Thymus (tissue), 11 donors: Measurements from ENCODE around the gene GMNN. TPM values are rescaled to one million over a fixed set of nuclear protein-coding genes. Genes with fewer than 3 reads are reported as not detected.
"Not testable (repeated sequence)": the region's sequence is repeated elsewhere in the genome, so short reads cannot be mapped to it uniquely, and the experiment has no call there.

ENCODE experiments used
- DNase-seq, 9 donors: peaks; one replicate each; pipeline ENCODE4 v3.0.0-alpha.2; 2013; ENCODE audit warnings: low spot score in 9 of 9, low read depth in 6 of 9, missing footprints in 1 of 9
- H3K27ac ChIP-seq, 2 donors: one replicate each; pipeline ENCODE4 v1.5.1; 2013; ENCODE audit warnings: control low read depth in 1 of 2, low read depth in 1 of 2, low read length in 1 of 2, mild to moderate bottlenecking in 1 of 2, moderate library complexity in 1 of 2
- H3K27me3 ChIP-seq, 2 donors: one replicate each; pipeline ENCODE4 v1.5.1; 2013; ENCODE audit warnings: low read length in 1 of 2; ENCODE audit not compliant: control insufficient read depth in 2 of 2, insufficient read depth in 1 of 2
- H3K36me3 ChIP-seq, 2 donors: one replicate each; pipeline ENCODE4 v1.5.1; 2013; ENCODE audit warnings: low read length in 1 of 2, mild to moderate bottlenecking in 1 of 2, moderate library complexity in 1 of 2; ENCODE audit not compliant: control insufficient read depth in 2 of 2, insufficient read depth in 2 of 2
- H3K4me1 ChIP-seq, 2 donors: one replicate each; pipeline ENCODE4 v1.5.1; 2013; ENCODE audit warnings: low read length in 2 of 2; ENCODE audit not compliant: control insufficient read depth in 2 of 2, insufficient read depth in 2 of 2
- H3K4me3 ChIP-seq, 2 donors: one replicate each; pipeline ENCODE4 v1.5.1; 2013; ENCODE audit warnings: low read length in 2 of 2, control low read depth in 1 of 2, mild to moderate bottlenecking in 1 of 2
- H3K9me3 ChIP-seq, 2 donors: one replicate each; pipeline ENCODE4 v1.5.1; 2013; ENCODE audit warnings: low read length in 1 of 2, mild to moderate bottlenecking in 1 of 2; ENCODE audit not compliant: control insufficient read depth in 2 of 2, insufficient read depth in 1 of 2
- WGBS: extraction: QIAGEN DNeasy Blood & Tissue Kit; methylation state at CpG from one replicate; pipeline ENCODE4 v1.1.7; 2013; 5-methylcytosine and 5-hydroxymethylcytosine counted together
- polyA plus RNA-seq: library from polyadenylated mRNA; stranded (reverse); fragments of 200-250 nt; gene quantifications from one replicate; pipeline ENCODE4 v1.2.3, GENCODE V29; 2013
- total RNA-seq: library from RNA; stranded (reverse); fragments of 120-200 nt; gene quantifications from one replicate; pipeline ENCODE4 v1.2.4, GENCODE V29; 2013
- donor health status: healthy.

Gene GMNN
- total and polyA plus RNA-seq, 2 donors: 21.6 to 66.5 TPM

GRCh38 chr6:24765968-24766367 lies 8.8 kb upstream of the GMNN start:
- H3K4me3 ChIP-seq, H3K27ac ChIP-seq, H3K36me3 ChIP-seq, DNase-seq, H3K27me3 ChIP-seq, H3K9me3 ChIP-seq, H3K4me1 ChIP-seq: not testable (repeated sequence)
- 98% methylated on average over 23 of the region's 26 CpGs for WGBS

DNA sequence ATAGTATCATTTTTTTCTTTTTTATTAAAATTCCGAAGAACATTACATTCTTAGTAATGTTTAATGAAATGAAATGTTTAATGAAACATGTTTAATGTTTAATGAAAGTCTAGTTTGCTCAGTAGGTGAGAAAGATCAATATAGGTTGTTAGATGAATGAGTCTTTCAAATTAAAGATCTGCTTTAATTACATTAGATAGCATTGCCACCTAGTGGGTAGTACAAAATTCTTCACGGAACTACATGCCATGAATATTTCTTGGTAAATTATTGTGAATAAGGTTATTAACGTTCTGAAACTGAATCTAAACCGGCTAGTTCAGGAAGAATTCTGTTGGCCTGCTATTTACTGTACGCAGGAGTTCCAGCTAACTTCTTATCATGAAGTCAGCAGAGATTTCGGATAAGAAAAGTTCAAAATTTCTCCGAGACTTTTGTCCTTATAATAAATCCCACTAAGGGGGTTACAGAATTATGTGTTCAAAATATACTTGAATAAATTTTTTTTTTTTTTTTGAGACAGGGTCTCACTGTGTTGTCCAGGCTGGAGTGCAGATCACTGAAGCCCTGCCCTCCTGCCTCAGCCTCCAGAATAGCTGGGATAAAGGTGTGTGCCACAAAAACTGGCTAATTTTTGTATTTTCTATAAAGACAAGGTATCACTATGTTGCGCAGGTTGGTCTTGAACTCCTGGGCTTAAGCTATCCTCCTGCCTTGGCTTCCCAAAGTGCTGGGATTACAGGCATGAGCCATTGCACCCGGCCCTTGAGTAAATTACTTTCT lies 7.9 kb upstream of the GMNN start:
- Histone ChIP-seq H3K36me3 (no peaks in the 10 kb centered on the region), H3K27ac (no peak overlapping the region), H3K9me3 (no peaks in the 10 kb centered on the region), H3K4me3 (no peak overlapping the region), H3K4me1 (no peaks in the 10 kb centered on the region), H3K27me3 (no peaks in the 10 kb centered on the region)
- 61% methylated on average over 9 of the region's 9 CpGs for WGBS
- peak in 1 of 9 donors; percentile 43 for DNase-seq

- Histone ChIP-seq H3K4me3 (no peak overlapping the region), H3K27me3 (no peaks in the 10 kb centered on the region), H3K9me3 (no peaks in the 10 kb centered on the region), H3K27ac (no peak overlapping the region), H3K36me3 (no peaks in the 10 kb centered on the region), H3K4me1 (no peaks in the 10 kb centered on the region)
- no peak for DNase-seq
- 97% methylated on average over 5 of the region's 5 CpGs for WGBS
These were observed 6.4 kb upstream of the GMNN start for GRCh38 chr6:24768361-24768760.

GRCh38 chr6:24775520-24776058 lies 852 bp downstream of the GMNN start:
- peaks cover 6 to 10% of the 10 kb centered on the region in 2 donors for H3K4me1 ChIP-seq
- peak overlapping the region; percentile 86 to 94 for H3K27ac ChIP-seq
- H3K4me3 ChIP-seq: peak overlapping the region; percentile 72 to 83
- H3K27me3 ChIP-seq: no peaks in the 10 kb centered on the region
- peaks cover 0 to 9% of the 10 kb centered on the region in 2 donors for H3K36me3 ChIP-seq
- WGBS: 14% methylated on average over 20 of the region's 20 CpGs
- DNase-seq: peak in 2 of 9 donors; percentile 20 to 46
- no peaks in the 10 kb centered on the region for H3K9me3 ChIP-seq

DNA sequence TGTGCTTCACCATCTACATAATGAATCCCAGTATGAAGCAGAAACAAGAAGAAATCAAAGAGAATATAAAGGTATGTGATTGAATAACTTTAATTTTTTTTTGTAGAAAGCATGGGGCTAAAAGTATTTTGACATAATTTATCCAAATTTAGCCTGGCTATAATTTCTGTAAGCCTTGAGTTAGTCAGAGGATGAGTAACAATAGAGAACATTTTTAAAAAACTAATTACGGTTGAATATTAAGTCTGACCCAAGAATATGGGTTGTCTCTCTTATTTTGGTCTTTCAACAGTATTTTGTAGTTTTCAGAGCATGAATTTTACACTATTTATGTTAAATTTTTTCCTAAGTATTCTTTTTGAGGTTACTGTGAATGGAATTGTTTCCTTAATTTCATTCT lies 2.5 kb downstream of the GMNN start:
- peak overlapping the region in 1 of 2 donors; percentile 3 for H3K4me3 ChIP-seq
- WGBS: 84% methylated on average over 1 of the region's 1 CpG
- no peak for DNase-seq
- H3K27me3 ChIP-seq: no peaks in the 10 kb centered on the region
- no peak overlapping the region for H3K27ac ChIP-seq
- H3K36me3 ChIP-seq: peaks cover 7 to 23% of the 10 kb centered on the region in 2 donors
- H3K9me3 ChIP-seq: no peaks in the 10 kb centered on the region
- peaks cover 6 to 10% of the 10 kb centered on the region in 2 donors for H3K4me1 ChIP-seq

GRCh38 chr6:24778121-24778520 lies 3.4 kb downstream of the GMNN start:
- H3K27me3 ChIP-seq: no peaks in the 10 kb centered on the region
- DNase-seq: no peak
- peaks cover 6 to 10% of the 10 kb centered on the region in 2 donors for H3K4me1 ChIP-seq
- peaks cover 7 to 29% of the 10 kb centered on the region in 2 donors for H3K36me3 ChIP-seq
- WGBS: 97% methylated on average over 1 of the region's 1 CpG
- H3K9me3 ChIP-seq: no peaks in the 10 kb centered on the region
- H3K27ac ChIP-seq: no peak overlapping the region
- H3K4me3 ChIP-seq: no peak overlapping the region

- H3K36me3 ChIP-seq: peaks cover 7 to 30% of the 10 kb centered on the region in 2 donors
- H3K4me1 ChIP-seq: peaks cover 6 to 10% of the 10 kb centered on the region in 2 donors
- DNase-seq: no peak
- H3K4me3 ChIP-seq: no peak overlapping the region
- no peak overlapping the region for H3K27ac ChIP-seq
- H3K9me3 ChIP-seq: no peaks in the 10 kb centered on the region
- no peaks in the 10 kb centered on the region for H3K27me3 ChIP-seq
These were observed 4.1 kb downstream of the GMNN start for GRCh38 chr6:24778878-24779277.

- peaks cover 7 to 36% of the 10 kb centered on the region in 2 donors for H3K36me3 ChIP-seq
- no peak for DNase-seq
- H3K4me3 ChIP-seq: no peak overlapping the region
- 75% methylated on average over 3 of the region's 3 CpGs for WGBS
- no peaks in the 10 kb centered on the region for H3K27me3 ChIP-seq
- no peak overlapping the region for H3K27ac ChIP-seq
- no peaks in the 10 kb centered on the region for H3K9me3 ChIP-seq
- peaks cover 6 to 10% of the 10 kb centered on the region in 2 donors for H3K4me1 ChIP-seq
These were observed 4.8 kb downstream of the GMNN start for GRCh38 chr6:24779416-24780016.

GRCh38 chr6:24780206-24780605 lies 5.5 kb downstream of the GMNN start:
- peaks cover 6 to 10% of the 10 kb centered on the region in 2 donors for H3K4me1 ChIP-seq
- WGBS: 95% methylated on average over 4 of the region's 4 CpGs
- H3K36me3 ChIP-seq: peaks cover 7 to 42% of the 10 kb centered on the region in 2 donors
- no peak overlapping the region for H3K4me3 ChIP-seq
- DNase-seq: no peak
- no peaks in the 10 kb centered on the region for H3K27me3 ChIP-seq
- no peak overlapping the region for H3K27ac ChIP-seq
- H3K9me3 ChIP-seq: no peaks in the 10 kb centered on the region
